GM12878 (cell line): ENCODE measurements around the gene TEAD4. TPM values are rescaled to one million over a fixed set of nuclear protein-coding genes. Genes with fewer than 3 reads are reported as not detected.

Source experiments
- ATAC-seq: fragments of 200-7000 bp; cut with Tn5 transposase; 3 replicates; pipeline ENCODE4 v1.9.1; 2020; ENCODE audit warnings: mild to moderate bottlenecking, moderate library complexity
- BruUV-seq: library from RNA; stranded (reverse); fragments of 400-500 nt; replicated peaks from 2 replicates; lab custom pipeline; 2021; lab: Mats Ljungman, UMichigan
- CTCF ChIA-PET: fragments of 300-600 bp; sonication (Branson Sonifier 250); formaldehyde crosslinking; extraction: SDS; loops from one replicate; lab custom pipeline; 2021; ENCODE audit warnings: inconsistent platforms; lab: Yijun Ruan, JAX
- POLR2A ChIA-PET: fragments of 350-600 bp; formaldehyde crosslinking; extraction: SDS; loops from one replicate; lab custom pipeline; 2021; ENCODE audit warnings: inconsistent platforms; lab: Charles Lee
- RAD21 ChIA-PET: fragments of 300-600 bp; sonication (Branson Sonifier 250); formaldehyde crosslinking; loops from one replicate; lab custom pipeline; 2023; ENCODE audit warnings: antibody characterized with exemption; ENCODE audit not compliant: unreplicated experiment; lab: Charles Lee
- SMC1A ChIA-PET: fragments of 300-600 bp; sonication (Branson Sonifier 250); formaldehyde crosslinking; loops from one replicate; lab custom pipeline; 2023; ENCODE audit not compliant: unreplicated experiment, uncharacterized antibody; lab: Charles Lee
- DNase-seq: peaks from one replicate; pipeline ENCODE4 v3.0.0-alpha.2; 2011; ENCODE audit warnings: low read depth, low spot score
- FAIRE-seq: peaks from 3 replicates; lab custom pipeline; 2011; peaks lifted over from hg19 to GRCh38; lab: Jason Lieb, UNC
- H2AFZ ChIP-seq: 2 replicates; pipeline ENCODE4 v1.6.0; 2011; ENCODE audit warnings: low read depth, low read length, control low read depth; ENCODE audit not compliant: control insufficient read depth
- H3K27ac ChIP-seq: 2 replicates; pipeline ENCODE4 v1.5.1; 2011; ENCODE audit warnings: control low read depth; ENCODE audit not compliant: control insufficient read depth, insufficient read depth
- H3K27me3 ChIP-seq, 2 experiments: replicated peaks in 1 of 2; 2 replicates each; pipeline versions ENCODE4 v1.6.0 to v1.6.1; 2011; ENCODE audit warnings: low read length in 1 of 2; ENCODE audit not compliant: control insufficient read depth in 2 of 2, insufficient read depth in 2 of 2
- H3K36me3 ChIP-seq, 2 experiments: 2 replicates each; pipeline ENCODE4 v1.5.1; 2011; ENCODE audit warnings: low read length in 1 of 2; ENCODE audit not compliant: control insufficient read depth in 2 of 2, insufficient read depth in 2 of 2
- H3K4me1 ChIP-seq: 2 replicates; pipeline ENCODE4 v1.6.1; 2011; ENCODE audit warnings: mild to moderate bottlenecking, low read length, moderate library complexity, mixed read lengths; ENCODE audit not compliant: control insufficient read depth, insufficient read depth
- H3K4me2 ChIP-seq: 2 replicates; pipeline ENCODE4 v1.6.0; 2011; ENCODE audit warnings: control low read depth; ENCODE audit not compliant: control insufficient read depth, insufficient read depth
- H3K4me3 ChIP-seq: fragments of 200-600 bp; sonication (generic); 2 replicates; pipeline ENCODE4 v1.5.1; 2016
- H3K79me2 ChIP-seq: 2 replicates; pipeline ENCODE4 v1.6.0; 2011; ENCODE audit warnings: low read length; ENCODE audit not compliant: control insufficient read depth, insufficient read depth
- H3K9ac ChIP-seq: 2 replicates; pipeline ENCODE4 v1.8.0; 2011; ENCODE audit warnings: low read length, control low read depth, mixed read lengths; ENCODE audit not compliant: control insufficient read depth, insufficient read depth
- H3K9me3 ChIP-seq: replicated peaks from 3 replicates; pipeline ENCODE4 v1.5.1; 2011; ENCODE audit warnings: mild to moderate bottlenecking, low read length; ENCODE audit not compliant: control insufficient read depth, insufficient read depth
- H4K20me1 ChIP-seq: 2 replicates; pipeline ENCODE4 v1.6.0; 2011; ENCODE audit not compliant: control insufficient read depth, insufficient read depth
- CBX5 ChIP-seq: sonication (generic); IDR thresholded peaks from 2 replicates; pipeline ENCODE4 v1.6.1; 2016; ENCODE audit warnings: low read depth, moderate library complexity, mild to moderate bottlenecking, inconsistent platforms
- ESRRA ChIP-seq: IDR thresholded peaks from 2 replicates; pipeline ENCODE4 v1.6.1; 2012; ENCODE audit warnings: mild to moderate bottlenecking, low read length, improper control_type of control experiment
- WGBS: methylation state at CpG from one replicate; pipeline ENCODE4 v1.1.6; 2016; ENCODE audit warnings: low lambda C conversion rate; ENCODE audit not compliant: insufficient replicate concordance, insufficient coverage; ENCODE audit errors: missing lambda C conversion rate; 5-methylcytosine and 5-hydroxymethylcytosine counted together
- in situ Hi-C: fragments of 300-500 bp; cut with MboI; formaldehyde crosslinking; loops from 9 replicates; pipeline ENCODE4 v1.14.3; 2018; ENCODE audit warnings: mixed read lengths
- intact Hi-C: fragments of 100-400 bp; cut with micrococcal nuclease; formaldehyde crosslinking; loops from one replicate; pipeline ENCODE4 v1.14.2; 2022; ENCODE audit not compliant: unreplicated experiment
- polyA plus RNA-seq, 11 experiments: library from polyadenylated mRNA; depleted of rRNA in 4 of 11; unstranded in 6 of 11; stranded (reverse) in 5 of 11; fragments of >200 nt; fragmentation: Nextera tagmentation in 4 of 11; fragmentation: Illumina TruSeq in 1 of 11; extraction: Ambion mirVana in 4 of 11; extraction: Trizol in 1 of 11; gene quantifications; 1 replicate in 1 of 11; 2 replicates in 10 of 11; pipeline versions ENCODE4 v1.2.1 to v1.2.3, GENCODE V29; 2011 to 2016; ENCODE audit warnings: inconsistent platforms in 2 of 11, missing spikeins in 2 of 11, low read depth in 1 of 11
- total RNA-seq, 4 experiments: library from RNA; depleted of rRNA in 3 of 4; stranded (reverse); fragments of >200 nt in 3 of 4; fragmentation: Illumina TruSeq in 1 of 4; extraction: Trizol in 1 of 4; gene quantifications; 2 replicates each; pipeline versions ENCODE4 v1.2.1 to v1.2.3, GENCODE V29; 2013 to 2021
- TF ChIP-seq, protein P1 (sequence below): fragments of 450-650 bp; IDR thresholded peaks from 2 replicates; pipeline ENCODE4 v1.6.1; 2016; ENCODE audit warnings: mild to moderate bottlenecking

The TEAD4 gene
- total and polyA plus RNA-seq, 10 of the 15 experiments (the other 5 are each of a cell fraction or from before 2014, with no cell fraction given), result 0.04 to 0.68 (median 0.31) TPM; not detected in 4

DNA sequence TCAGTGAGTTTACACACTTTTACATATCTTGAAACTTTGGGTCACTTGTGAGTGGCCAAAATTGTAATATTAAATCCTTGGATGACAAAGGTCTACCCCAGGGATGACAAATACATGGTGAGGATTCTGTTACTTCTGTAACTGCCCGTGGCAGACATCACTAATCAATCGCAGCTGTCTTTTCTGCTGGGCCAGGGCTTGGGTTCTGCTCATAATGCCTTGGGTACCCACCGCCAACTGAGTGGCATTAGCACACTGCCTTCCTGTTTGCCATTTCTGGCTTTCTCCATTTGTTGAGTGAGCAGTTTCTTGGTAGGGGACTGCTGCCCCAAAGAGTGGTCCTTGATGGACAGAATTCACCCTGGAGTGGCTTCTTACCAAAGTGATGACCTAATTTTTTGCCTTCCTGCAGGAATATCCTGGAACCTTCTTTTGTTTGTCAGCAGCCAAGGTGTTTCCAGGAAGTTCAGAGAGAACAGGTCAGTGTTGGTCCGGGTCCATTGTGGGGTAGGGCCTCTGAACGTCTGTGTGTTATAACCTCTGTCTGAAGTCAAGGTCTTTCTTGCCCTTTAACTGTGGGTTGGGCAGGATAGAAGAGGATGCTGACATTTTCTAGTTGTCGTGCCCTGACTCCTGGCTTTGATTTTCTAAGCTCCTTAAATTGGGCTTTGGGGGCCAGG, 124.2 kb downstream of the TEAD4 start:
- Histone ChIP-seq H3K27ac (no peak overlapping the region), H3K79me2 (no peaks in the 10 kb centered on the region), H3K4me2 (no peak overlapping the region), H3K9me3 (no peaks in the 10 kb centered on the region), H2AFZ (no peak overlapping the region), H3K36me3 (no peaks in the 10 kb centered on the region)
- FAIRE-seq, result no peak
- 37% methylated on average over 6 of the region's 6 CpGs for WGBS
- ATAC-seq, result no peak
- ChIA-PET SMC1A (no interaction called here), CTCF (no interaction called here), POLR2A (no interaction called here)
- in situ Hi-C loops, result no loop called here
- TF ChIP-seq ESRRA, result no peak
- TF ChIP-seq, protein P1, sequence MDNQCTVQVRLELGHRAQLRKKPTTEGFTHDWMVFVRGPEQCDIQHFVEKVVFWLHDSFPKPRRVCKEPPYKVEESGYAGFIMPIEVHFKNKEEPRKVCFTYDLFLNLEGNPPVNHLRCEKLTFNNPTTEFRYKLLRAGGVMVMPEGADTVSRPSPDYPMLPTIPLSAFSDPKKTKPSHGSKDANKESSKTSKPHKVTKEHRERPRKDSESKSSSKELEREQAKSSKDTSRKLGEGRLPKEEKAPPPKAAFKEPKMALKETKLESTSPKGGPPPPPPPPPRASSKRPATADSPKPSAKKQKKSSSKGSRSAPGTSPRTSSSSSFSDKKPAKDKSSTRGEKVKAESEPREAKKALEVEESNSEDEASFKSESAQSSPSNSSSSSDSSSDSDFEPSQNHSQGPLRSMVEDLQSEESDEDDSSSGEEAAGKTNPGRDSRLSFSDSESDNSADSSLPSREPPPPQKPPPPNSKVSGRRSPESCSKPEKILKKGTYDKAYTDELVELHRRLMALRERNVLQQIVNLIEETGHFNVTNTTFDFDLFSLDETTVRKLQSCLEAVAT, result peak; percentile 68; the same call in 1 of the 2 replicates
- TF ChIP-seq, all 136 proteins: peak for 1
- no TSS peak for BruUV-seq
- Histone ChIP-seq H3K4me1 (no peaks in the 10 kb centered on the region), H3K27me3 (peaks cover 0 to under 1% of the 10 kb centered on the region in 2 experiments; a peak in 2 of 4 replicates), H3K4me3 (no peak overlapping the region), H4K20me1 (no peaks in the 10 kb centered on the region), H3K9ac (no peak overlapping the region)
- RAD21 ChIA-PET, result no interaction called here
- DNase-seq, result no peak
- intact Hi-C loops, result no loop called here

DNA sequence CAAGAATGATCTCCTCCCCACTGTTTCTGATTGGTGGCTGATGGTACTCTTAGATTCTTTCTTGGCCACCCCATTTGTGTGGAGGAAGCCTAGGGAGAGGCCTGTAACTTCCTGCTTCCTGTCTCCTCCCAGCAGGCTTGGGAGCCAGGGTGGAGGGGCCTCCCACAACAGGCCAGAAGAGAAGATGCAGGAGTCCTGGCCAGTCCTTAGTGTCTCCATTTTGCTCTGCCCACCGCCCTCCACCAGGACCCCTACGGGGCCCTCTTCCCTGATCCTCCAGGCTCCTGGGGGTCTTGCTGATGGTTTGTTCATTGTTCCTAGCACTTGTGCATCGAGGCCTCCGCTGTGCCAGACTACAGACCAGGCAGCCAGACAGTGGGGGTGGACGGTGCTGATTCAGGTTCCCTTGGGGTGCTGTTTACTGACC, 124.7 kb downstream of the TEAD4 start:
- Histone ChIP-seq H3K9ac (no peak overlapping the region), H2AFZ (no peak overlapping the region; the same call in 1 of the 2 replicates), H3K79me2 (no peaks in the 10 kb centered on the region), H3K4me1 (no peaks in the 10 kb centered on the region), H3K27ac (no peak overlapping the region), H4K20me1 (no peaks in the 10 kb centered on the region), H3K9me3 (no peaks in the 10 kb centered on the region), H3K36me3 (no peaks in the 10 kb centered on the region), H3K4me2 (no peak overlapping the region), H3K27me3 (no peaks in the 10 kb centered on the region; a peak in 1 of 4 replicates), H3K4me3 (no peak overlapping the region)
- ChIA-PET RAD21 (no interaction called here), POLR2A (no interaction called here), SMC1A (no interaction called here), CTCF (no interaction called here)
- no peak for TF ChIP-seq CBX5
- in situ Hi-C loops, result no loop called here
- no peak for FAIRE-seq
- WGBS, result 56% methylated on average over 5 of the region's 5 CpGs
- intact Hi-C loops, result no loop called here
- no peak for ATAC-seq
- DNase-seq, result no peak
- no TSS peak for BruUV-seq
